GM06990 (cell line): ENCODE data around the gene MAML2.

Experiments used
- DNase-seq: peaks from one replicate; pipeline ENCODE4 v3.0.0-alpha.2; 2011; ENCODE audit not compliant: insufficient read length; ENCODE audit errors: extremely low read depth
- H3K27me3 ChIP-seq: replicated peaks from 2 replicates; pipeline ENCODE4 v1.6.0; 2011; ENCODE audit warnings: low read length; ENCODE audit not compliant: control insufficient read depth, insufficient read depth
- H3K36me3 ChIP-seq: 2 replicates; pipeline ENCODE4 v1.5.1; 2011; ENCODE audit warnings: low read length; ENCODE audit not compliant: control insufficient read depth, insufficient read depth
- H3K4me3 ChIP-seq: replicated peaks from 2 replicates; pipeline ENCODE4 v1.5.1; 2011; ENCODE audit warnings: low read depth, mild to moderate bottlenecking, control low read depth, low read length
- CTCF ChIP-seq: IDR thresholded peaks from 2 replicates; pipeline ENCODE4 v1.5.1; 2011; ENCODE audit warnings: low read length, control low read depth, mild to moderate bottlenecking, inconsistent platforms; ENCODE audit not compliant: insufficient read depth, poor library complexity, severe bottlenecking

The MAML2 gene

DNA sequence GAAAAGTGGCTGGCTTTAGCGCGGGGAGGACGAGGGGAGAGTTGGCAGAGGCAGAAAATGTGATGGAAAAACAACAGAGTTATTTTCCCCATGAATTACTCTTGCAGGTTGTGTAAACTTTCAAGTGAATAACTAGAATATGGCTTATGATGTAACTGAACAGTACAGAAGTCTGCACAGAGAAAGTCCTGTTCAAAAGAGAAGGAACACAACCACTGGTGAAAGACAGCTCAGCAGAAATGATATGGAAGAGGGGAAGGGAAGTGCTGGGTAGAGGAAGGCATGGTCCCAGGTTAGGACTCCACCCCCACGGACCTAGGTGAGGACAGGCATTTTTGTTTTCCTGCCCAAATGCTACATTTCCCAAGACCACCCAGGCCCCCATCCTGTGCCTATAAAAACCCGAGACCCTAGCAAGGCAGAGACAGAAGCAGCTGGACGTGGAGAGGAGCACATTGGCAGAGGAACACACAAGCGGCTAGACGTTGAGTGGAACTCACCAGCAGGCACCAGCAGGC lies 77.7 kb downstream of the MAML2 start:
- Histone ChIP-seq H3K27me3 (no peaks in the 10 kb centered on the region), H3K36me3 (no peaks in the 10 kb centered on the region), H3K4me3 (no peak overlapping the region)
- no peak for DNase-seq
- no peak for TF ChIP-seq CTCF

- Histone ChIP-seq H3K36me3 (no peaks in the 10 kb centered on the region), H3K4me3 (no peak overlapping the region), H3K27me3 (no peaks in the 10 kb centered on the region)
- no peak for DNase-seq
- no peak for TF ChIP-seq CTCF
Measured at GRCh38 chr11:96264364-96264763, 78.6 kb downstream of the MAML2 start.

GRCh38 chr11:96263238-96263763 lies 79.7 kb downstream of the MAML2 start:
- Histone ChIP-seq H3K36me3 (no peaks in the 10 kb centered on the region), H3K4me3 (no peak overlapping the region), H3K27me3 (no peaks in the 10 kb centered on the region)
- DNase-seq: no peak
- TF ChIP-seq CTCF: no peak

- Histone ChIP-seq H3K36me3 (no peaks in the 10 kb centered on the region), H3K27me3 (no peaks in the 10 kb centered on the region), H3K4me3 (no peak overlapping the region)
- TF ChIP-seq CTCF: no peak
- DNase-seq: no peak
Measured at GRCh38 chr11:96260532-96260931, 82.5 kb downstream of the MAML2 start.

DNA sequence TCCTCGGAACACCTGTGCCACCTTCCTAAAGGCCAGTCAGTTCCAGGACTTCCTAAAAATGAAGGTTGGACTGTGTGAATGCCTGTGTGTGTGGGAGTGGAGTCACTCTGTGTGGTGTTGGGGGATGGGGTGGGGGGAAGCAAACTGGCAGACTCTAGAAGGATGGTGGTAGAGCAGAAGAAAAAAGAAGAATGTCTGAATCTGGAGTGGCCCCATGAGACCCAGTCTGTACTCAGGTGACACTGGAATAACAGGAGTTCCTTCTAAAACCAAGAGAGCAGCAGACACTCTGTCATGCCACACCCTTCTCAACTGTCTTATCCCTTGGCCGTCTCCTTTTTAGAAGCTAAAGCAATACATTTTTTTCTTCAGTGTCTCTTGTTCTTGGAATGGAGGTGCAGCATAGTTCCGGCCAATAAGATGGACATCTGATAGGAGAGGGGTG lies 82.9 kb downstream of the MAML2 start:
- Histone ChIP-seq H3K27me3 (no peaks in the 10 kb centered on the region), H3K36me3 (no peaks in the 10 kb centered on the region), H3K4me3 (no peak overlapping the region)
- no peak for DNase-seq
- TF ChIP-seq CTCF: no peak
